ENCODE measurements around the gene KIF16B.

The KIF16B gene

GRCh38 chr20:16293590-16293989, 279.7 kb downstream of the KIF16B start:
- Histone ChIP-seq H3K9ac (ENCODE audit: low read length) (no peak overlapping the region), H2BK5ac (ENCODE audit: low read depth, low read length, poor library complexity, severe bottlenecking) (no peak overlapping the region), H3K23ac (ENCODE audit: low read length in 2 of 2) (no peak overlapping the region), H3K14ac (ENCODE audit: low read length in 2 of 2) (no peak overlapping the region), H2BK12ac (ENCODE audit: low read length in 2 of 2) (no peak overlapping the region), H2AFZ (ENCODE audit: low read depth, low read length) (no peak overlapping the region), H3K79me1 (replicated peaks; ENCODE audit: low read length, poor library complexity, severe bottlenecking) (no peaks in the 10 kb centered on the region), H3K9me3 (ENCODE audit: control insufficient read depth, low read length) (no peaks in the 10 kb centered on the region), H3K4me3 (ENCODE audit: insufficient read depth in 1 of 2, low read depth in 1 of 2, low read length in 2 of 2) (no peak overlapping the region), H3K4me2 (ENCODE audit: low read length, poor library complexity, severe bottlenecking) (no peak overlapping the region), H2AK5ac (ENCODE audit: low read length, severe bottlenecking) (no peak overlapping the region), H3K36me3 (ENCODE audit: control insufficient read depth in 1 of 2, insufficient read depth in 2 of 2, low read depth in 1 of 2, low read length in 2 of 2) (no peaks in the 10 kb centered on the region), H3K4me1 (ENCODE audit: control insufficient read depth, insufficient read depth, low read depth, low read length) (no peaks in the 10 kb centered on the region), H4K91ac (ENCODE audit: low read length) (no peak overlapping the region), H2BK120ac (ENCODE audit: low read depth, low read length) (no peak overlapping the region), H2BK15ac (ENCODE audit: low read depth, poor library complexity, severe bottlenecking) (no peak overlapping the region), H3K27me3 (ENCODE audit: control insufficient read depth in 1 of 2, insufficient read depth in 1 of 2, low read length in 2 of 2) (no peaks in the 10 kb centered on the region), H3K27ac (ENCODE audit: low read length, poor library complexity, severe bottlenecking) (no peak overlapping the region), H4K8ac (ENCODE audit: low read length) (no peak overlapping the region), H3K4ac (ENCODE audit: low read depth in 1 of 2, low read length in 2 of 2) (no peak overlapping the region), H3K18ac (ENCODE audit: low read depth in 1 of 2, low read length in 2 of 2) (no peak overlapping the region)
- peak; percentile 14 for DNase-seq
- WGBS = 87% methylated on average over 4 of the region's 5 CpGs

GRCh38 chr20:16292226-16292880, 280.9 kb downstream of the KIF16B start:
- no peak overlapping the region for H4K91ac ChIP-seq (ENCODE audit: low read length)
- no peak overlapping the region for H3K9ac ChIP-seq (ENCODE audit: low read length)
- H3K4ac ChIP-seq (ENCODE audit: low read depth in 1 of 2, low read length in 2 of 2) = no peak overlapping the region
- H2AK5ac ChIP-seq (ENCODE audit: low read length, severe bottlenecking) = no peak overlapping the region
- H3K4me1 ChIP-seq (ENCODE audit: control insufficient read depth, insufficient read depth, low read depth, low read length) = no peaks in the 10 kb centered on the region
- H2BK5ac ChIP-seq (ENCODE audit: low read depth, low read length, poor library complexity, severe bottlenecking) = no peak overlapping the region
- H3K18ac ChIP-seq (ENCODE audit: low read depth in 1 of 2, low read length in 2 of 2) = no peak overlapping the region
- H2BK12ac ChIP-seq (ENCODE audit: low read length in 2 of 2) = no peak overlapping the region
- H3K14ac ChIP-seq (ENCODE audit: low read length in 2 of 2) = no peak overlapping the region
- no peak for DNase-seq
- no peaks in the 10 kb centered on the region for H3K27me3 ChIP-seq (ENCODE audit: control insufficient read depth in 1 of 2, insufficient read depth in 1 of 2, low read length in 2 of 2)
- no peak overlapping the region for H4K8ac ChIP-seq (ENCODE audit: low read length)
- 90% methylated on average over 4 of the region's 4 CpGs for WGBS
- no peaks in the 10 kb centered on the region for H3K36me3 ChIP-seq (ENCODE audit: control insufficient read depth in 1 of 2, insufficient read depth in 2 of 2, low read depth in 1 of 2, low read length in 2 of 2)
- no peak overlapping the region for H2BK15ac ChIP-seq (ENCODE audit: low read depth, poor library complexity, severe bottlenecking)
- no peak overlapping the region for H3K27ac ChIP-seq (ENCODE audit: low read length, poor library complexity, severe bottlenecking)
- no peak overlapping the region for H2BK120ac ChIP-seq (ENCODE audit: low read depth, low read length)
- no peak overlapping the region for H3K4me3 ChIP-seq (ENCODE audit: insufficient read depth in 1 of 2, low read depth in 1 of 2, low read length in 2 of 2)
- no peak overlapping the region for H3K4me2 ChIP-seq (ENCODE audit: low read length, poor library complexity, severe bottlenecking)
- H3K79me1 ChIP-seq (replicated peaks; ENCODE audit: low read length, poor library complexity, severe bottlenecking) = no peaks in the 10 kb centered on the region
- no peaks in the 10 kb centered on the region for H3K9me3 ChIP-seq (ENCODE audit: control insufficient read depth, low read length)
- no peak overlapping the region for H3K23ac ChIP-seq (ENCODE audit: low read length in 2 of 2)
- H2AFZ ChIP-seq (ENCODE audit: low read depth, low read length) = no peak overlapping the region

GRCh38 chr20:16290358-16290757, 282.9 kb downstream of the KIF16B start:
- no peak overlapping the region for H3K4ac ChIP-seq (ENCODE audit: low read depth in 1 of 2, low read length in 2 of 2)
- H3K4me2 ChIP-seq (ENCODE audit: low read length, poor library complexity, severe bottlenecking) = no peak overlapping the region
- no peaks in the 10 kb centered on the region for H3K79me1 ChIP-seq (replicated peaks; ENCODE audit: low read length, poor library complexity, severe bottlenecking)
- no peak overlapping the region for H3K18ac ChIP-seq (ENCODE audit: low read depth in 1 of 2, low read length in 2 of 2)
- H3K4me1 ChIP-seq (ENCODE audit: control insufficient read depth, insufficient read depth, low read depth, low read length) = no peaks in the 10 kb centered on the region
- H3K14ac ChIP-seq (ENCODE audit: low read length in 2 of 2) = no peak overlapping the region
- WGBS = 83% methylated on average over 4 of the region's 4 CpGs
- no peak overlapping the region for H2AK5ac ChIP-seq (ENCODE audit: low read length, severe bottlenecking)
- H2AFZ ChIP-seq (ENCODE audit: low read depth, low read length) = no peak overlapping the region
- no peak overlapping the region for H2BK15ac ChIP-seq (ENCODE audit: low read depth, poor library complexity, severe bottlenecking)
- no peak for DNase-seq
- no peak overlapping the region for H2BK120ac ChIP-seq (ENCODE audit: low read depth, low read length)
- no peaks in the 10 kb centered on the region for H3K9me3 ChIP-seq (ENCODE audit: control insufficient read depth, low read length)
- no peak overlapping the region for H3K9ac ChIP-seq (ENCODE audit: low read length)
- no peak overlapping the region for H3K23ac ChIP-seq (ENCODE audit: low read length in 2 of 2)
- H3K36me3 ChIP-seq (ENCODE audit: control insufficient read depth in 1 of 2, insufficient read depth in 2 of 2, low read depth in 1 of 2, low read length in 2 of 2) = no peaks in the 10 kb centered on the region
- no peak overlapping the region for H2BK5ac ChIP-seq (ENCODE audit: low read depth, low read length, poor library complexity, severe bottlenecking)
- H4K91ac ChIP-seq (ENCODE audit: low read length) = no peak overlapping the region
- no peak overlapping the region for H4K8ac ChIP-seq (ENCODE audit: low read length)
- H3K27me3 ChIP-seq (ENCODE audit: control insufficient read depth in 1 of 2, insufficient read depth in 1 of 2, low read length in 2 of 2) = no peaks in the 10 kb centered on the region
- H3K27ac ChIP-seq (ENCODE audit: low read length, poor library complexity, severe bottlenecking) = no peak overlapping the region
- H2BK12ac ChIP-seq (ENCODE audit: low read length in 2 of 2) = no peak overlapping the region
- H3K4me3 ChIP-seq (ENCODE audit: insufficient read depth in 1 of 2, low read depth in 1 of 2, low read length in 2 of 2) = no peak overlapping the region

- H2BK5ac ChIP-seq (ENCODE audit: low read depth, low read length, poor library complexity, severe bottlenecking) = no peak overlapping the region
- H3K9me3 ChIP-seq (ENCODE audit: control insufficient read depth, low read length) = no peaks in the 10 kb centered on the region
- H3K18ac ChIP-seq (ENCODE audit: low read depth in 1 of 2, low read length in 2 of 2) = no peak overlapping the region
- DNase-seq = no peak
- H3K4ac ChIP-seq (ENCODE audit: low read depth in 1 of 2, low read length in 2 of 2) = no peak overlapping the region
- H2BK120ac ChIP-seq (ENCODE audit: low read depth, low read length) = no peak overlapping the region
- H3K27me3 ChIP-seq (ENCODE audit: control insufficient read depth in 1 of 2, insufficient read depth in 1 of 2, low read length in 2 of 2) = no peaks in the 10 kb centered on the region
- H4K8ac ChIP-seq (ENCODE audit: low read length) = no peak overlapping the region
- no peak overlapping the region for H2BK15ac ChIP-seq (ENCODE audit: low read depth, poor library complexity, severe bottlenecking)
- no peak overlapping the region for H2AK5ac ChIP-seq (ENCODE audit: low read length, severe bottlenecking)
- no peak overlapping the region for H3K23ac ChIP-seq (ENCODE audit: low read length in 2 of 2)
- no peak overlapping the region for H4K91ac ChIP-seq (ENCODE audit: low read length)
- H2BK12ac ChIP-seq (ENCODE audit: low read length in 2 of 2) = no peak overlapping the region
- 86% methylated on average over 2 of the region's 2 CpGs for whole genome bisulfite sequencing
- peaks cover 7% of the 10 kb centered on the region for H3K4me1 ChIP-seq (ENCODE audit: control insufficient read depth, insufficient read depth, low read depth, low read length)
- H3K36me3 ChIP-seq (ENCODE audit: control insufficient read depth in 1 of 2, insufficient read depth in 2 of 2, low read depth in 1 of 2, low read length in 2 of 2) = peaks cover 0 to 5% of the 10 kb centered on the region in 2 experiments
- no peak overlapping the region for H3K4me2 ChIP-seq (ENCODE audit: low read length, poor library complexity, severe bottlenecking)
- no peak overlapping the region for H2AFZ ChIP-seq (ENCODE audit: low read depth, low read length)
- H3K27ac ChIP-seq (ENCODE audit: low read length, poor library complexity, severe bottlenecking) = no peak overlapping the region
- no peaks in the 10 kb centered on the region for H3K79me1 ChIP-seq (replicated peaks; ENCODE audit: low read length, poor library complexity, severe bottlenecking)
- H3K14ac ChIP-seq (ENCODE audit: low read length in 2 of 2) = no peak overlapping the region
- no peak overlapping the region for H3K9ac ChIP-seq (ENCODE audit: low read length)
- H3K4me3 ChIP-seq (ENCODE audit: insufficient read depth in 1 of 2, low read depth in 1 of 2, low read length in 2 of 2) = no peak overlapping the region
Measured at GRCh38 chr20:16287776-16288175, 285.5 kb downstream of the KIF16B start.

All from mesenchymal stem cell (in vitro differentiated cells and primary cell).